Measurements from ENCODE around the gene UCK1. TPM values are rescaled to one million over a fixed set of nuclear protein-coding genes. Genes with fewer than 3 reads are reported as not detected.

The UCK1 gene
- total and polyA plus RNA-seq, 5 donors = 26.1 to 32.0 (median 28.3) TPM

GRCh38 chr9:131503626-131504465, 27.2 kb downstream of the UCK1 start:
- DNase-seq (peak in 1 of 3 donors; percentile 52), ATAC-seq (peak in 1 of 2 donors; percentile 8)
- H3K4me1 ChIP-seq (ENCODE audit: control insufficient read depth, insufficient read depth, low read length) = peaks cover 3% of the 10 kb centered on the region
- no peaks in the 10 kb centered on the region for H3K9me3 ChIP-seq (ENCODE audit: control insufficient read depth, low read length)
- 26% methylated on average over 32 of the region's 32 CpGs for WGBS
- intact Hi-C loops (cut with DNase I) = no loop called here
- H3K27me3 ChIP-seq (ENCODE audit: control insufficient read depth, insufficient read depth) = no peaks in the 10 kb centered on the region
- H3K27ac ChIP-seq (ENCODE audit: low read length) = no peak overlapping the region
- peak overlapping the region; percentile 75 for H3K4me3 ChIP-seq (ENCODE audit: low read length)

- no peaks in the 10 kb centered on the region for H3K9me3 ChIP-seq (ENCODE audit: control insufficient read depth, low read length)
- H3K4me3 ChIP-seq (ENCODE audit: low read length) = peak within 1 kb of the TSS; percentile 75
- peaks cover 3% of the 10 kb centered on the region for H3K4me1 ChIP-seq (ENCODE audit: control insufficient read depth, insufficient read depth, low read length)
- under 1% methylated on average over 83 of the region's 83 CpGs for WGBS
- H3K27me3 ChIP-seq (ENCODE audit: control insufficient read depth, insufficient read depth) = no peaks in the 10 kb centered on the region
- ATAC-seq = peak; percentile 95
- peak within 1 kb of the TSS; percentile 1 for H3K27ac ChIP-seq (ENCODE audit: low read length)
- intact Hi-C loops (cut with DNase I) = no loop called here
- DNase-seq = peak; percentile 91 to 96 (median 95)
Measured at GRCh38 chr9:131502781-131503625, 28.1 kb downstream of the UCK1 start, which contains the start of gene POMT1. Gene POMT1 (plus strand): TSS chr9:131502918. CDS start chr9:131504219, 1,301 bp downstream.

- 64% methylated on average over 5 of the region's 5 CpGs for WGBS
- ATAC-seq = no peak
- Histone ChIP-seq H3K27me3 (ENCODE audit: control insufficient read depth, insufficient read depth) (no peaks in the 10 kb centered on the region), H3K9me3 (ENCODE audit: control insufficient read depth, low read length) (no peaks in the 10 kb centered on the region), H3K4me1 (ENCODE audit: control insufficient read depth, insufficient read depth, low read length) (peaks cover 3% of the 10 kb centered on the region), H3K27ac (ENCODE audit: low read length) (no peak overlapping the region), H3K4me3 (ENCODE audit: low read length) (no peak overlapping the region)
- intact Hi-C loops (cut with DNase I) = no loop called here
- DNase-seq = peak in 1 of 3 donors; percentile 4
Measured at GRCh38 chr9:131500939-131501541, 30.0 kb downstream of the UCK1 start.

- H3K27me3 ChIP-seq (ENCODE audit: control insufficient read depth, insufficient read depth) = no peaks in the 10 kb centered on the region
- DNase-seq (peak in 1 of 3 donors; percentile 26), ATAC-seq (no peak)
- H3K27ac ChIP-seq (ENCODE audit: low read length) = no peak overlapping the region
- H3K9me3 ChIP-seq (ENCODE audit: control insufficient read depth, low read length) = no peaks in the 10 kb centered on the region
- peaks cover 3% of the 10 kb centered on the region for H3K4me1 ChIP-seq (ENCODE audit: control insufficient read depth, insufficient read depth, low read length)
- WGBS = 71% methylated on average over 12 of the region's 12 CpGs
- H3K4me3 ChIP-seq (ENCODE audit: low read length) = no peak overlapping the region
- intact Hi-C loops (cut with DNase I) = no loop called here
Measured at GRCh38 chr9:131500377-131500776, 30.7 kb downstream of the UCK1 start.

GRCh38 chr9:131499254-131499767, 31.8 kb downstream of the UCK1 start:
- 72% methylated on average over 7 of the region's 7 CpGs for WGBS
- Histone ChIP-seq H3K27me3 (ENCODE audit: control insufficient read depth, insufficient read depth) (no peaks in the 10 kb centered on the region), H3K4me1 (ENCODE audit: control insufficient read depth, insufficient read depth, low read length) (peaks cover 3% of the 10 kb centered on the region), H3K9me3 (ENCODE audit: control insufficient read depth, low read length) (no peaks in the 10 kb centered on the region), H3K27ac (ENCODE audit: low read length) (no peak overlapping the region), H3K4me3 (ENCODE audit: low read length) (no peak overlapping the region)
- DNase-seq (peak in 1 of 3 donors; percentile 18), ATAC-seq (no peak)
- intact Hi-C loops (cut with DNase I) = no loop called here

- H3K4me1 ChIP-seq (ENCODE audit: control insufficient read depth, insufficient read depth, low read length) = peaks cover 1% of the 10 kb centered on the region
- DNase-seq = peak in 1 of 3 donors; percentile 20
- H3K27me3 ChIP-seq (ENCODE audit: control insufficient read depth, insufficient read depth) = no peaks in the 10 kb centered on the region
- no peak for ATAC-seq
- no peak overlapping the region for H3K4me3 ChIP-seq (ENCODE audit: low read length)
- H3K9me3 ChIP-seq (ENCODE audit: control insufficient read depth, low read length) = no peaks in the 10 kb centered on the region
- intact Hi-C loops (cut with DNase I) = no loop called here
- H3K27ac ChIP-seq (ENCODE audit: low read length) = no peak overlapping the region
- WGBS = 76% methylated on average over 10 of the region's 10 CpGs
Measured at GRCh38 chr9:131496844-131497405, 34.1 kb downstream of the UCK1 start.

GRCh38 chr9:131495785-131496184, 35.3 kb downstream of the UCK1 start:
- DNase-seq (peak in 1 of 3 donors; percentile 57), ATAC-seq (peak in 1 of 2 donors; percentile 8)
- Histone ChIP-seq H3K27ac (ENCODE audit: low read length) (no peak overlapping the region), H3K4me1 (ENCODE audit: control insufficient read depth, insufficient read depth, low read length) (no peaks in the 10 kb centered on the region), H3K9me3 (ENCODE audit: control insufficient read depth, low read length) (no peaks in the 10 kb centered on the region), H3K4me3 (ENCODE audit: low read length) (no peak overlapping the region), H3K27me3 (ENCODE audit: control insufficient read depth, insufficient read depth) (no peaks in the 10 kb centered on the region)
- 86% methylated on average over 22 of the region's 22 CpGs for WGBS
- intact Hi-C loops (cut with DNase I) = no loop called here

- ATAC-seq (no peak), DNase-seq (peak in 2 of 3 donors; percentile 28 to 53)
- intact Hi-C loops (cut with DNase I) = no loop called here
Measured at GRCh38 chr9:131494296-131494870, 36.7 kb downstream of the UCK1 start.

GRCh38 chr9:131492070-131492469, 39.0 kb downstream of the UCK1 start:
- H3K27ac ChIP-seq (ENCODE audit: low read length) = no peak overlapping the region
- DNase-seq (no peak), ATAC-seq (no peak)
- WGBS = 89% methylated on average over 6 of the region's 6 CpGs
- H3K27me3 ChIP-seq (ENCODE audit: control insufficient read depth, insufficient read depth) = no peaks in the 10 kb centered on the region
- H3K4me3 ChIP-seq (ENCODE audit: low read length) = no peak overlapping the region
- intact Hi-C loops (cut with DNase I) = no loop called here
- H3K9me3 ChIP-seq (ENCODE audit: control insufficient read depth, low read length) = no peaks in the 10 kb centered on the region
- H3K4me1 ChIP-seq (ENCODE audit: control insufficient read depth, insufficient read depth, low read length) = no peaks in the 10 kb centered on the region

More at GRCh38 chr9:131494296-131494870, 36.7 kb downstream of the UCK1 start:
- no peaks in the 10 kb centered on the region for H3K27me3 ChIP-seq (ENCODE audit: control insufficient read depth, insufficient read depth)
- 91% methylated on average over 22 of the region's 22 CpGs for WGBS
- H3K27ac ChIP-seq (ENCODE audit: low read length) = no peak overlapping the region
- no peaks in the 10 kb centered on the region for H3K4me1 ChIP-seq (ENCODE audit: control insufficient read depth, insufficient read depth, low read length)
- H3K4me3 ChIP-seq (ENCODE audit: low read length) = no peak overlapping the region
- H3K9me3 ChIP-seq (ENCODE audit: control insufficient read depth, low read length) = no peaks in the 10 kb centered on the region

All from right cardiac atrium (tissue), 5 donors.